Smooth muscle cell (in vitro differentiated cells): ENCODE data around the gene BRAT1. TPM values are rescaled to one million over a fixed set of nuclear protein-coding genes. Genes with fewer than 3 reads are reported as not detected.
"Not testable (repeated sequence)": the region's sequence is repeated elsewhere in the genome, so short reads cannot be mapped to it uniquely, and the experiment has no call there.

ENCODE experiments used
- DNase-seq: peaks from one replicate; lab custom pipeline; 2025; ENCODE audit not compliant: unreplicated experiment; lab: John Stamatoyannopoulos, UW
- H2AFZ ChIP-seq: fragments of 200-600 bp; sonication (generic); 2 replicates; pipeline ENCODE4 v1.6.0; 2016; ENCODE audit warnings: antibody characterized with exemption, low read depth, mild to moderate bottlenecking
- H3F3A ChIP-seq: fragments of 200-600 bp; sonication (generic); 2 replicates; pipeline ENCODE4 v1.6.0; 2017; ENCODE audit warnings: antibody characterized with exemption, low read depth
- H3K27ac ChIP-seq: fragments of 200-600 bp; sonication (generic); 2 replicates; pipeline ENCODE4 v1.5.1; 2016; ENCODE audit warnings: low read depth, mild to moderate bottlenecking
- H3K27me3 ChIP-seq: fragments of 200-600 bp; sonication (generic); 2 replicates; pipeline ENCODE4 v1.6.1; 2016; ENCODE audit warnings: low read depth, mild to moderate bottlenecking
- H3K36me3 ChIP-seq: fragments of 200-600 bp; sonication (generic); 2 replicates; pipeline ENCODE4 v1.5.1; 2016; ENCODE audit warnings: low read depth
- H3K4me1 ChIP-seq: fragments of 200-600 bp; sonication (generic); 2 replicates; pipeline ENCODE4 v1.5.1; 2016; ENCODE audit warnings: low read depth
- H3K4me2 ChIP-seq: fragments of 200-600 bp; sonication (generic); 2 replicates; pipeline ENCODE4 v1.6.0; 2016; ENCODE audit warnings: mild to moderate bottlenecking
- H3K4me3 ChIP-seq: fragments of 200-600 bp; sonication (generic); 2 replicates; pipeline ENCODE4 v1.5.1; 2016; ENCODE audit warnings: mild to moderate bottlenecking
- H3K79me2 ChIP-seq: fragments of 200-600 bp; sonication (generic); 2 replicates; pipeline ENCODE4 v1.6.0; 2016; ENCODE audit warnings: low read depth, mild to moderate bottlenecking
- H3K9ac ChIP-seq: fragments of 200-600 bp; sonication (generic); 2 replicates; pipeline ENCODE4 v1.6.0; 2016; ENCODE audit warnings: low read depth
- H3K9me3 ChIP-seq: fragments of 200-600 bp; sonication (generic); replicated peaks from 2 replicates; pipeline ENCODE4 v1.5.1; 2016; ENCODE audit warnings: low read depth
- H4K20me1 ChIP-seq: fragments of 200-600 bp; sonication (generic); 2 replicates; pipeline ENCODE4 v1.6.0; 2016; ENCODE audit warnings: low read depth
- CTCF ChIP-seq: fragments of 200-600 bp; sonication (generic); IDR thresholded peaks from 2 replicates; pipeline ENCODE4 v1.5.1; 2017; ENCODE audit warnings: borderline replicate concordance, mild to moderate bottlenecking, antibody characterized with exemption; ENCODE audit not compliant: insufficient read depth, poor library complexity, severe bottlenecking
- WGBS: methylation state at CpG from one replicate; pipeline ENCODE4 v1.1.7; 2016; ENCODE audit warnings: low lambda C conversion rate; 5-methylcytosine and 5-hydroxymethylcytosine counted together
- polyA plus RNA-seq: library from polyadenylated mRNA; unstranded; fragments of >200 nt; fragmentation: Nextera tagmentation; extraction: Ambion mirVana; gene quantifications from 2 replicates; pipeline ENCODE4 v1.2.1, GENCODE V29; 2016
- total RNA-seq: library from RNA; depleted of rRNA; stranded (reverse); fragments of >200 nt; gene quantifications from 2 replicates; pipeline ENCODE4 v1.2.3, GENCODE V29; 2014

The BRAT1 gene
- total and polyA plus RNA-seq, 2 experiments from 2014 or later = 11.2 to 32.4 TPM

GRCh38 chr7:2537981-2538851 lies 17.1 kb downstream of the BRAT1 start:
- Histone ChIP-seq H3F3A (peaks cover 7% of the 10 kb centered on the region), H3K9me3 (no peaks in the 10 kb centered on the region), H3K9ac (no peak overlapping the region), H3K4me3 (no peak overlapping the region), H3K36me3 (no peaks in the 10 kb centered on the region), H2AFZ (no peak overlapping the region), H3K27me3 (no peaks in the 10 kb centered on the region), H3K79me2 (no peaks in the 10 kb centered on the region), H3K4me2 (no peak overlapping the region), H3K27ac (no peak overlapping the region), H3K4me1 (no peaks in the 10 kb centered on the region), H4K20me1 (no peaks in the 10 kb centered on the region)
- no peak for DNase-seq
- WGBS = 97% methylated on average over 47 of the region's 47 CpGs
- TF ChIP-seq CTCF = no peak

GRCh38 chr7:2535872-2536627 lies 19.3 kb downstream of the BRAT1 start:
- H3K79me2 ChIP-seq, H3K4me3 ChIP-seq, H3K4me2 ChIP-seq, DNase-seq, H3K4me1 ChIP-seq, H3K27me3 ChIP-seq, H3F3A ChIP-seq, H3K36me3 ChIP-seq, H3K9me3 ChIP-seq, H4K20me1 ChIP-seq, H2AFZ ChIP-seq, H3K9ac ChIP-seq, H3K27ac ChIP-seq: not testable (repeated sequence)
- WGBS = 84% methylated on average over 19 of the region's 19 CpGs

GRCh38 chr7:2534214-2534613 lies 21.1 kb downstream of the BRAT1 start:
- DNase-seq, H3K9ac ChIP-seq, H3K79me2 ChIP-seq, H2AFZ ChIP-seq, H3K9me3 ChIP-seq, H3K36me3 ChIP-seq, H3K27ac ChIP-seq, H3K4me3 ChIP-seq, H4K20me1 ChIP-seq, H3K27me3 ChIP-seq, H3K4me2 ChIP-seq: not testable (repeated sequence)
- Histone ChIP-seq H3K4me1 (peaks cover 14% of the 10 kb centered on the region), H3F3A (peaks cover 24% of the 10 kb centered on the region)
- WGBS = no CpG with 5 or more reads among the region's 34 CpGs

- not testable (repeated sequence) for H3K79me2 ChIP-seq, H3K4me2 ChIP-seq, H3K27ac ChIP-seq, DNase-seq, H3K27me3 ChIP-seq, H2AFZ ChIP-seq, H3K9me3 ChIP-seq, H3K4me3 ChIP-seq, H3K9ac ChIP-seq, H3K36me3 ChIP-seq, H4K20me1 ChIP-seq
- Histone ChIP-seq H3F3A (peaks cover 26% of the 10 kb centered on the region), H3K4me1 (peaks cover 19% of the 10 kb centered on the region)
- WGBS = 50% methylated on average over 1 of the region's 8 CpGs
Measured at GRCh38 chr7:2533566-2533965, 21.8 kb downstream of the BRAT1 start.

GRCh38 chr7:2532816-2533215 lies 22.5 kb downstream of the BRAT1 start:
- H2AFZ ChIP-seq, H3K79me2 ChIP-seq, H3K27ac ChIP-seq, DNase-seq, H3K36me3 ChIP-seq, H3K4me2 ChIP-seq, H3K9me3 ChIP-seq, H3K27me3 ChIP-seq, H3K9ac ChIP-seq, H3K4me3 ChIP-seq: not testable (repeated sequence)
- peaks cover 16% of the 10 kb centered on the region for H4K20me1 ChIP-seq
- WGBS = 85% methylated on average over 5 of the region's 8 CpGs
- H3F3A ChIP-seq = peaks cover 28% of the 10 kb centered on the region
- peaks cover 24% of the 10 kb centered on the region for H3K4me1 ChIP-seq

GRCh38 chr7:2532199-2532772 lies 23.0 kb downstream of the BRAT1 start:
- not testable (repeated sequence) for H2AFZ ChIP-seq
- peaks cover 24% of the 10 kb centered on the region for H3K4me1 ChIP-seq
- 92% methylated on average over 15 of the region's 15 CpGs for WGBS

GRCh38 chr7:2531796-2532110 lies 23.6 kb downstream of the BRAT1 start:
- H2AFZ ChIP-seq, H3K27me3 ChIP-seq, H3K9me3 ChIP-seq, H3K9ac ChIP-seq, H3K79me2 ChIP-seq, H3K27ac ChIP-seq, H3K36me3 ChIP-seq, H3K4me2 ChIP-seq, DNase-seq, H3K4me3 ChIP-seq: not testable (repeated sequence)
- 96% methylated on average over 13 of the region's 17 CpGs for WGBS
- Histone ChIP-seq H3F3A (peaks cover 25% of the 10 kb centered on the region), H3K4me1 (peaks cover 24% of the 10 kb centered on the region), H4K20me1 (peaks cover 26% of the 10 kb centered on the region)

More at GRCh38 chr7:2532199-2532772, 23.0 kb downstream of the BRAT1 start:
- not testable (repeated sequence) for H3K36me3 ChIP-seq, H3K27me3 ChIP-seq, H3K4me3 ChIP-seq, H3K79me2 ChIP-seq, H3K4me2 ChIP-seq, DNase-seq, H3K9me3 ChIP-seq, H3K9ac ChIP-seq, H3K27ac ChIP-seq
- H4K20me1 ChIP-seq = peaks cover 20% of the 10 kb centered on the region
- peaks cover 25% of the 10 kb centered on the region for H3F3A ChIP-seq
